ENCODE measurements around the gene CCDC187.

CCDC187 gene

GRCh38 chr9:136283291-136284235 is 20.3 kb downstream of the CCDC187 start:
- H3K4me3 ChIP-seq: peak overlapping the region; percentile 47 to 54
- H3K4me1 ChIP-seq: peaks cover 0 to 12% (median 8%) of the 10 kb centered on the region in 4 donors
- peak; percentile 74 to 87 for DNase-seq
- intact Hi-C loops (cut with DNase I; ENCODE audit: low total_unique reads): loop anchor here (10.0 kb wide), 1 partner anchor 139 kb away; no protein-coding TSS in a partner anchor
- no peaks in the 10 kb centered on the region for H3K36me3 ChIP-seq
- peaks cover 0 to 10% (median 0%) of the 10 kb centered on the region in 3 donors for H3K9me3 ChIP-seq
- peak overlapping the region; percentile 34 to 71 for H3K27ac ChIP-seq
- peaks cover 0 to 75% of the 10 kb centered on the region in 2 donors for H3K27me3 ChIP-seq
- TF ChIP-seq CTCF (IDR thresholded peaks at IDR 0.05): peak; percentile 83 to 86

- H3K27me3 ChIP-seq: peaks cover 0 to 75% of the 10 kb centered on the region in 2 donors
- no peak for TF ChIP-seq CTCF (IDR thresholded peaks at IDR 0.05)
- H3K4me1 ChIP-seq: peaks cover 0 to 12% (median 8%) of the 10 kb centered on the region in 4 donors
- H3K4me3 ChIP-seq: no peak overlapping the region
- DNase-seq: no peak
- intact Hi-C loops (cut with DNase I; ENCODE audit: low total_unique reads): loop anchor here (10.0 kb wide), 1 partner anchor 138 kb away; no protein-coding TSS in a partner anchor
- no peak overlapping the region for H3K27ac ChIP-seq
- no peaks in the 10 kb centered on the region for H3K36me3 ChIP-seq
- H3K9me3 ChIP-seq: peaks cover 0 to 10% (median 0%) of the 10 kb centered on the region in 3 donors
Observed at GRCh38 chr9:136282272-136282861, 21.5 kb downstream of the CCDC187 start.

GRCh38 chr9:136281421-136282271 is 22.2 kb downstream of the CCDC187 start:
- peaks cover 0 to 75% of the 10 kb centered on the region in 2 donors for H3K27me3 ChIP-seq
- TF ChIP-seq CTCF (IDR thresholded peaks at IDR 0.05): no peak
- peaks cover 0 to 10% (median 0%) of the 10 kb centered on the region in 3 donors for H3K9me3 ChIP-seq
- no peak overlapping the region for H3K4me3 ChIP-seq
- DNase-seq: no peak
- peaks cover 0 to 12% (median 8%) of the 10 kb centered on the region in 4 donors for H3K4me1 ChIP-seq
- intact Hi-C loops (cut with DNase I; ENCODE audit: low total_unique reads): loop anchor here (10.0 kb wide), 1 partner anchor 137 kb away; no protein-coding TSS in a partner anchor
- H3K27ac ChIP-seq: no peak overlapping the region
- H3K36me3 ChIP-seq: no peaks in the 10 kb centered on the region

GRCh38 chr9:136280535-136281315 is 23.2 kb downstream of the CCDC187 start:
- Histone ChIP-seq H3K27ac (no peak overlapping the region), H3K4me3 (no peak overlapping the region), H3K9me3 (peaks cover 0 to 10% (median 0%) of the 10 kb centered on the region in 3 donors), H3K27me3 (peaks cover 0 to 75% of the 10 kb centered on the region in 2 donors), H3K36me3 (no peaks in the 10 kb centered on the region), H3K4me1 (peaks cover 0 to 12% (median 8%) of the 10 kb centered on the region in 4 donors)
- DNase-seq: no peak
- TF ChIP-seq CTCF (IDR thresholded peaks at IDR 0.05): no peak
- intact Hi-C loops (cut with DNase I; ENCODE audit: low total_unique reads): loop anchor here (10.0 kb wide), 1 partner anchor 136 kb away; no protein-coding TSS in a partner anchor
